LNCaP clone FGC (cell line): Measurements from ENCODE around the gene ZNF436.

ENCODE experiments used
- DNase-seq: peaks from one replicate; pipeline ENCODE4 v3.0.0-alpha.2; 2011; ENCODE audit warnings: low read depth
- H3K4me3 ChIP-seq: 2 replicates; pipeline ENCODE4 v1.5.1; 2011; ENCODE audit warnings: mild to moderate bottlenecking, low read depth, low read length, control low read depth
- CTCF ChIP-seq: IDR thresholded peaks from 2 replicates; pipeline ENCODE4 v1.5.1; 2012; ENCODE audit warnings: mild to moderate bottlenecking; ENCODE audit not compliant: control insufficient read depth, insufficient read depth; ENCODE audit errors: extremely low read depth

The ZNF436 gene

GRCh38 chr1:23369335-23370013 lies at the start of gene ZNF436:
Gene ZNF436, minus strand, starts transcription at chr1:23369836. Its CDS starts 1,831 bp downstream, at chr1:23368005.
- TF ChIP-seq CTCF = no peak
- peak within 1 kb of the TSS; percentile 73 for H3K4me3 ChIP-seq
- no peak for DNase-seq

- H3K4me3 ChIP-seq = no peak overlapping the region
- TF ChIP-seq CTCF = no peak
- DNase-seq = no peak
Observed at GRCh38 chr1:23419180-23419579, 49.5 kb upstream of the ZNF436 start.

GRCh38 chr1:23417570-23417969 lies 47.9 kb upstream of the ZNF436 start:
- H3K4me3 ChIP-seq = no peak overlapping the region
- TF ChIP-seq CTCF = no peak
- DNase-seq = peak; percentile 18

- TF ChIP-seq CTCF = no peak
Observed at GRCh38 chr1:23416964-23417363, 47.3 kb upstream of the ZNF436 start.

GRCh38 chr1:23408797-23409290 lies 39.2 kb upstream of the ZNF436 start:
- no peak for DNase-seq
- TF ChIP-seq CTCF = no peak
- no peak overlapping the region for H3K4me3 ChIP-seq

More at GRCh38 chr1:23416964-23417363, 47.3 kb upstream of the ZNF436 start:
- H3K4me3 ChIP-seq = no peak overlapping the region
- no peak for DNase-seq

- no peak overlapping the region for H3K4me3 ChIP-seq
- TF ChIP-seq CTCF = no peak
- DNase-seq = no peak
Observed at GRCh38 chr1:23407016-23407630, 37.5 kb upstream of the ZNF436 start.
